Mesenchymal stem cell (in vitro differentiated cells and primary cell): ENCODE data around the gene POLR1D.

Experiments
- DNase-seq: peaks from one replicate; pipeline ENCODE4 v3.0.0-alpha.2; 2013
- H2AFZ ChIP-seq: one replicate; pipeline ENCODE4 v1.6.1; 2013; ENCODE audit warnings: low read depth, mild to moderate bottlenecking, control low read depth, inconsistent platforms, low read length, moderate library complexity
- H2AK5ac ChIP-seq: 2 replicates; pipeline ENCODE4 v1.6.1; 2013; ENCODE audit warnings: low read length, moderate library complexity, mild to moderate bottlenecking, inconsistent platforms; ENCODE audit not compliant: severe bottlenecking
- H2BK120ac ChIP-seq: one replicate; pipeline ENCODE4 v1.6.1; 2013; ENCODE audit warnings: low read depth, mild to moderate bottlenecking, inconsistent platforms, low read length, moderate library complexity
- H2BK12ac ChIP-seq, 2 experiments: one replicate each; pipeline ENCODE4 v1.6.1; 2013; ENCODE audit warnings: inconsistent platforms in 2 of 2, low read length in 2 of 2, mild to moderate bottlenecking in 2 of 2, moderate library complexity in 2 of 2, control low read depth in 1 of 2
- H2BK15ac ChIP-seq: one replicate; pipeline ENCODE4 v1.6.1; 2013; ENCODE audit warnings: mild to moderate bottlenecking, low read depth, inconsistent platforms; ENCODE audit not compliant: poor library complexity, severe bottlenecking
- H2BK5ac ChIP-seq: 2 replicates; pipeline ENCODE4 v1.6.1; 2013; ENCODE audit warnings: low read depth, mild to moderate bottlenecking, low read length, control low read depth, inconsistent platforms; ENCODE audit not compliant: poor library complexity, severe bottlenecking
- H3K14ac ChIP-seq, 2 experiments: one replicate each; pipeline ENCODE4 v1.6.1; 2013; ENCODE audit warnings: inconsistent platforms in 2 of 2, low read length in 2 of 2, control low read depth in 1 of 2, mild to moderate bottlenecking in 1 of 2, moderate library complexity in 1 of 2
- H3K18ac ChIP-seq, 2 experiments: one replicate each; pipeline ENCODE4 v1.6.1; 2013; ENCODE audit warnings: inconsistent platforms in 2 of 2, low read length in 2 of 2, control low read depth in 1 of 2, low read depth in 1 of 2, mild to moderate bottlenecking in 1 of 2
- H3K23ac ChIP-seq, 2 experiments: one replicate each; pipeline ENCODE4 v1.6.1; 2013; ENCODE audit warnings: inconsistent platforms in 2 of 2, low read length in 2 of 2, mild to moderate bottlenecking in 2 of 2, moderate library complexity in 2 of 2, control low read depth in 1 of 2
- H3K27ac ChIP-seq: 2 replicates; pipeline ENCODE4 v1.5.1; 2013; ENCODE audit warnings: mild to moderate bottlenecking, moderate library complexity, low read length, control low read depth, inconsistent platforms; ENCODE audit not compliant: poor library complexity, severe bottlenecking
- H3K27me3 ChIP-seq, 2 experiments: 2 replicates each; pipeline versions ENCODE4 v1.6.1 to v1.7.0; 2013; ENCODE audit warnings: low read length in 2 of 2, mild to moderate bottlenecking in 2 of 2, moderate library complexity in 2 of 2, control low read depth in 1 of 2, inconsistent platforms in 1 of 2; ENCODE audit not compliant: control insufficient read depth in 1 of 2, insufficient read depth in 1 of 2
- H3K36me3 ChIP-seq, 2 experiments: 2 replicates each; pipeline versions ENCODE4 v1.6.1 to v1.7.0; 2013; ENCODE audit warnings: low read length in 2 of 2, control low read depth in 1 of 2, inconsistent platforms in 1 of 2, low read depth in 1 of 2, mild to moderate bottlenecking in 1 of 2; ENCODE audit not compliant: insufficient read depth in 2 of 2, control insufficient read depth in 1 of 2
- H3K4ac ChIP-seq, 2 experiments: one replicate each; pipeline ENCODE4 v1.6.1; 2013; ENCODE audit warnings: inconsistent platforms in 2 of 2, low read length in 2 of 2, mild to moderate bottlenecking in 2 of 2, moderate library complexity in 2 of 2, control low read depth in 1 of 2, low read depth in 1 of 2
- H3K4me1 ChIP-seq: 2 replicates; pipeline ENCODE4 v1.6.1; 2013; ENCODE audit warnings: low read depth, low read length, control low read depth; ENCODE audit not compliant: control insufficient read depth, insufficient read depth
- H3K4me2 ChIP-seq: 2 replicates; pipeline ENCODE4 v1.6.1; 2013; ENCODE audit warnings: low read length, mild to moderate bottlenecking, inconsistent platforms; ENCODE audit not compliant: poor library complexity, severe bottlenecking
- H3K4me3 ChIP-seq, 2 experiments: 2 replicates each; pipeline versions ENCODE4 v1.5.1 to v1.7.0; 2013; ENCODE audit warnings: low read length in 2 of 2, mild to moderate bottlenecking in 2 of 2, control low read depth in 1 of 2, low read depth in 1 of 2; ENCODE audit not compliant: insufficient read depth in 1 of 2
- H3K79me1 ChIP-seq: replicated peaks from 2 replicates; pipeline ENCODE4 v1.6.1; 2013; ENCODE audit warnings: mild to moderate bottlenecking, control low read depth, low read length, inconsistent platforms; ENCODE audit not compliant: poor library complexity, severe bottlenecking
- H3K9ac ChIP-seq: 2 replicates; pipeline ENCODE4 v1.7.0; 2013; ENCODE audit warnings: mild to moderate bottlenecking, low read length, moderate library complexity
- H3K9me3 ChIP-seq: 2 replicates; pipeline ENCODE4 v1.7.0; 2013; ENCODE audit warnings: mild to moderate bottlenecking, low read length; ENCODE audit not compliant: control insufficient read depth
- H4K8ac ChIP-seq: one replicate; pipeline ENCODE4 v1.6.1; 2013; ENCODE audit warnings: inconsistent platforms, mild to moderate bottlenecking, low read length, moderate library complexity
- H4K91ac ChIP-seq: one replicate; pipeline ENCODE4 v1.6.1; 2013; ENCODE audit warnings: mild to moderate bottlenecking, low read length, inconsistent platforms
- WGBS: methylation state at CpG from one replicate; pipeline ENCODE4 v1.1.7; 2013; ENCODE audit warnings: mixed read lengths; 5-methylcytosine and 5-hydroxymethylcytosine counted together

Gene POLR1D

GRCh38 chr13:27659145-27659865 is 37.6 kb downstream of the POLR1D start:
- Histone ChIP-seq H3K4me2 (no peak overlapping the region), H3K79me1 (peaks cover 30% of the 10 kb centered on the region), H3K18ac (no peak overlapping the region), H3K14ac (no peak overlapping the region), H3K27me3 (no peaks in the 10 kb centered on the region), H3K4ac (no peak overlapping the region), H2AK5ac (no peak overlapping the region), H2BK120ac (no peak overlapping the region), H3K23ac (no peak overlapping the region), H4K91ac (no peak overlapping the region), H3K4me1 (peaks cover 9% of the 10 kb centered on the region), H3K4me3 (no peak overlapping the region), H2BK12ac (no peak overlapping the region), H2AFZ (no peak overlapping the region), H2BK15ac (no peak overlapping the region), H3K9me3 (no peaks in the 10 kb centered on the region), H3K36me3 (peaks cover 2 to 20% of the 10 kb centered on the region in 2 experiments), H2BK5ac (no peak overlapping the region), H3K27ac (peak overlapping the region; percentile 67), H4K8ac (no peak overlapping the region), H3K9ac (no peak overlapping the region)
- DNase-seq: peak; percentile 10
- 87% methylated on average over 6 of the region's 7 CpGs for WGBS

DNA sequence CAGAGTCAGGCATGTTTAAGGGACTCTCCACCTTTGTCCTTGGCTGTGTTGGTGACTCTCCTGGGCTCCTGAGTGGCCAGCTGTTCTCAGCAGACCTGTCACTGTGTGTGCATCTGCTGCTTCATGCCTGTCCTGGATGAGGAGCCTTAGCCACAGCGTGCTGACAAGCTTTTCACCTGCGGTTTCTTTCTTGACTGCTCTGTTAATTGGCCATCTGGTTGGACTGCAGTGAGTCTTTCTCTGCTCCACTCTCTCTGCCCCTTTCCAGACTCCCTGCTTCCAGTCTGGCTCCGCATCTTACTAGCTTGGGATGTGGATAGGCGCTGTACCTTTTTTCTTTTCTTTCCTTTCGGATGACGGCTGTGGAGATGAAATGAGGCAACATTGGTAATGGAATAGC is 38.8 kb downstream of the POLR1D start:
- Histone ChIP-seq H3K4me2 (no peak overlapping the region), H3K79me1 (peaks cover 25% of the 10 kb centered on the region), H2BK15ac (no peak overlapping the region), H2BK120ac (peak overlapping the region; percentile 11), H3K27me3 (no peaks in the 10 kb centered on the region), H3K14ac (no peak overlapping the region), H2BK5ac (no peak overlapping the region), H3K18ac (no peak overlapping the region), H4K91ac (no peak overlapping the region), H3K23ac (no peak overlapping the region), H2AK5ac (peak overlapping the region; percentile 73), H3K9ac (no peak overlapping the region), H3K4ac (no peak overlapping the region), H2AFZ (no peak overlapping the region), H2BK12ac (no peak overlapping the region), H4K8ac (peak overlapping the region; percentile 21), H3K9me3 (no peaks in the 10 kb centered on the region), H3K27ac (peak overlapping the region; percentile 37), H3K4me1 (peaks cover 9% of the 10 kb centered on the region), H3K36me3 (peaks cover 2 to 11% of the 10 kb centered on the region in 2 experiments), H3K4me3 (no peak overlapping the region)
- DNase-seq: no peak
- WGBS: 97% methylated on average over 6 of the region's 6 CpGs

DNA sequence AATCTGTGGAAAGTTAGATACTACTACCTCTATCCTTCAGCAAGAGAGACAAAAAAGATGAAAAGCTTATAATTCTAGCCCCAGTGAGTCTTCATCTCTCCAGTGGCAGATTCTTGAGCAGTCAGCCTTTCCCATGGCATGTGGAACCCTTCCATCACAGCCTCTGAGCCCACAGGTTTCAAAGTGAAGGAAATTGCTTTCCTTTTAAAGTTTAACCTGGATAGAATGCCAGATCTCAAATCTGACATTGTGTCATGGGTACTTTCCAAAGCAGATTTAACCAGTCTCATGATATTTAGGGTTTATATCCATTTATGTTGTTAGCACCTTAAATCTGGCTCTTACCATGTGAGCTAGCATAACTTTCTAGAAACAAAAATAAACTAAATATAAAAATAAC is 39.3 kb downstream of the POLR1D start:
- Histone ChIP-seq H2AK5ac (no peak overlapping the region), H3K79me1 (peaks cover 29% of the 10 kb centered on the region), H4K91ac (no peak overlapping the region), H3K27ac (peak overlapping the region; percentile 37), H3K9ac (no peak overlapping the region), H3K4ac (no peak overlapping the region), H3K18ac (no peak overlapping the region), H2BK15ac (no peak overlapping the region), H3K23ac (no peak overlapping the region), H3K27me3 (no peaks in the 10 kb centered on the region), H2BK5ac (no peak overlapping the region), H4K8ac (no peak overlapping the region), H2AFZ (no peak overlapping the region), H3K4me1 (peaks cover 9% of the 10 kb centered on the region), H3K4me3 (no peak overlapping the region), H2BK120ac (no peak overlapping the region), H2BK12ac (no peak overlapping the region), H3K4me2 (no peak overlapping the region), H3K9me3 (no peaks in the 10 kb centered on the region), H3K36me3 (peaks cover 6 to 14% of the 10 kb centered on the region in 2 experiments), H3K14ac (no peak overlapping the region)
- DNase-seq: no peak

DNA sequence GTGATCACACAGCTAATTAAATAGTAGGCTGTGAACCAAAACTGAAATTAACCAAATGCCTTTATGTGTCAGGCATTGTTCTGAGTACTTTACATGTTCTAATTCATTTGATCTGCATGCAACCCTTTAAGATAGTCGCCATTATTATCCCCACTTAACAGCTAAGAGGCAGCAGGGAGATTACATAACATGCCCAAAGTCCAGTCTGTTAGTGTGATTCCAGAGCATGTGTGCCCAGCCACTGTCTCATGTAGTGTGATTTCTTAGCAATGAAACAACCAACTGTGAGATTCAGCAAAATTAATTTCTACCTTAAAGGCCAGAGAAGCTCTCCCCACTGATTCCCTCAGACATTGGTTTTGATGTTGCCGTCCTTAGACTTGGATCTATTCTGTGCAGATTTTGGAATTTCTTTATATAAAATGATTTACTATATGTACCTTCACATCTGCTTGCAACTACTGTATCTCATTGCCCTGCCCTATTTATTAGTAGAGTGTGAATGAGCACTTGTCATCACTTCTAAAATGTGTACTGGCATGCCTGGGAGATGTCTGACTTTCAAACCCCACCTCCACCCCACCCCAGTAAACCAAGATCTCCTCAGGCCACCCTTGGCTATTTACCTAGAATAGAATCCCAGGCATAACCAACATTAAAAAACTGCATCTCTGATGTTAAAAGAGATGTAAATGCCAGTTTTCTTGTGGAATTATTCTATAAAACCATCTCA is 41.2 kb downstream of the POLR1D start:
- Histone ChIP-seq H2AFZ (no peak overlapping the region), H2BK15ac (no peak overlapping the region), H3K9me3 (no peaks in the 10 kb centered on the region), H3K4me2 (no peak overlapping the region), H3K27me3 (no peaks in the 10 kb centered on the region), H3K36me3 (peaks cover 13 to 30% of the 10 kb centered on the region in 2 experiments), H3K23ac (no peak overlapping the region), H3K79me1 (peaks cover 27% of the 10 kb centered on the region), H4K91ac (no peak overlapping the region), H4K8ac (no peak overlapping the region), H3K18ac (no peak overlapping the region), H2BK5ac (no peak overlapping the region), H3K14ac (no peak overlapping the region), H2AK5ac (no peak overlapping the region), H3K4ac (no peak overlapping the region), H3K27ac (no peak overlapping the region), H2BK12ac (no peak overlapping the region), H3K4me1 (peaks cover 9% of the 10 kb centered on the region), H3K4me3 (no peak overlapping the region), H2BK120ac (no peak overlapping the region), H3K9ac (no peak overlapping the region)
- no peak for DNase-seq
- WGBS: 100% methylated on average over 1 of the region's 2 CpGs
